Breast epithelium (tissue), 3 donors: ENCODE measurements around the gene ATP13A3.

ENCODE experiments used
- POLR2A ChIP-seq: fragments of 450-650 bp; IDR thresholded peaks from one replicate; pipeline ENCODE4 v1.6.1; 2016; ENCODE audit warnings: antibody characterized with exemption, mild to moderate bottlenecking, moderate library complexity
- POLR2AphosphoS5 ChIP-seq, 3 donors: sonication (generic); formaldehyde crosslinking; IDR thresholded peaks; one replicate each; pipeline ENCODE4 v1.6.1; 2017; ENCODE audit warnings: antibody characterized with exemption in 3 of 3
- TF ChIP-seq, protein P1 (sequence below), 3 donors: fragments of 450-650 bp; IDR thresholded peaks; one replicate each; pipeline ENCODE4 v1.5.1; 2016 to 2017; ENCODE audit warnings: antibody characterized with exemption in 3 of 3, mild to moderate bottlenecking in 3 of 3, moderate library complexity in 3 of 3

- TF ChIP-seq, protein P1, sequence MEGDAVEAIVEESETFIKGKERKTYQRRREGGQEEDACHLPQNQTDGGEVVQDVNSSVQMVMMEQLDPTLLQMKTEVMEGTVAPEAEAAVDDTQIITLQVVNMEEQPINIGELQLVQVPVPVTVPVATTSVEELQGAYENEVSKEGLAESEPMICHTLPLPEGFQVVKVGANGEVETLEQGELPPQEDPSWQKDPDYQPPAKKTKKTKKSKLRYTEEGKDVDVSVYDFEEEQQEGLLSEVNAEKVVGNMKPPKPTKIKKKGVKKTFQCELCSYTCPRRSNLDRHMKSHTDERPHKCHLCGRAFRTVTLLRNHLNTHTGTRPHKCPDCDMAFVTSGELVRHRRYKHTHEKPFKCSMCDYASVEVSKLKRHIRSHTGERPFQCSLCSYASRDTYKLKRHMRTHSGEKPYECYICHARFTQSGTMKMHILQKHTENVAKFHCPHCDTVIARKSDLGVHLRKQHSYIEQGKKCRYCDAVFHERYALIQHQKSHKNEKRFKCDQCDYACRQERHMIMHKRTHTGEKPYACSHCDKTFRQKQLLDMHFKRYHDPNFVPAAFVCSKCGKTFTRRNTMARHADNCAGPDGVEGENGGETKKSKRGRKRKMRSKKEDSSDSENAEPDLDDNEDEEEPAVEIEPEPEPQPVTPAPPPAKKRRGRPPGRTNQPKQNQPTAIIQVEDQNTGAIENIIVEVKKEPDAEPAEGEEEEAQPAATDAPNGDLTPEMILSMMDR (IDR thresholded peaks at IDR 0.05) = no peak
- no peak for TF ChIP-seq POLR2AphosphoS5 (IDR thresholded peaks at IDR 0.05)
- no peak for TF ChIP-seq POLR2A
Observed at GRCh38 chr3:194446172-194446571, 40.6 kb downstream of the ATP13A3 start.
